ENCODE measurements around the gene ARVCF.

The ARVCF gene

GRCh38 chr22:20028855-20029549 is 12.4 kb upstream of the ARVCF start:
- no peak for DNase-seq

GRCh38 chr22:20027966-20028854 is 11.6 kb upstream of the ARVCF start:
- DNase-seq: no peak

GRCh38 chr22:20026996-20027601 is 10.5 kb upstream of the ARVCF start:
- DNase-seq: no peak

GRCh38 chr22:20026204-20026908 is 9.7 kb upstream of the ARVCF start:
- DNase-seq: no peak

GRCh38 chr22:20025401-20026203 is 9.0 kb upstream of the ARVCF start:
- DNase-seq: no peak

GRCh38 chr22:20024650-20025397 is 8.2 kb upstream of the ARVCF start:
- DNase-seq: no peak

GRCh38 chr22:20024225-20024624 is 7.6 kb upstream of the ARVCF start:
- DNase-seq: no peak

GRCh38 chr22:20022978-20023613 is 6.5 kb upstream of the ARVCF start:
- no peak for DNase-seq

GRCh38 chr22:20022231-20022977 is 5.8 kb upstream of the ARVCF start:
- DNase-seq: no peak

GRCh38 chr22:20021196-20022181 is 4.9 kb upstream of the ARVCF start:
- DNase-seq: no peak

- DNase-seq: peak; percentile 90
These were observed 4.0 kb upstream of the ARVCF start, which contains the start of gene TANGO2 for GRCh38 chr22:20020533-20021195. TSS of gene TANGO2 (plus strand) at chr22:20021110. CDS start at chr22:20036799, 15,689 bp downstream.

GRCh38 chr22:20019661-20020532 is 3.3 kb upstream of the ARVCF start:
- no peak for DNase-seq

GRCh38 chr22:20018001-20018400 is 1.4 kb upstream of the ARVCF start:
- no peak for DNase-seq

- no peak for DNase-seq
These were observed 967 bp upstream of the ARVCF start for GRCh38 chr22:20017622-20017958.

GRCh38 chr22:20015971-20016733 is 471 bp downstream of the ARVCF start:
- DNase-seq: no peak

GRCh38 chr22:20015187-20015625 is 1.4 kb downstream of the ARVCF start:
- no peak for DNase-seq

Measured in T1000 (cell line).